Amygdala (tissue), 56 donors: ENCODE data around the gene C5orf47.

Experiments
- DNase-seq, 56 donors: peaks; one replicate each; lab custom pipeline; 2025; lab: John Stamatoyannopoulos, UW

C5orf47 gene

GRCh38 chr5:174022384-174023095 lies 33.6 kb downstream of the C5orf47 start:
- DNase-seq, result no peak

- DNase-seq, result no peak
Measured at GRCh38 chr5:174030286-174030685, 41.3 kb downstream of the C5orf47 start.

- no peak for DNase-seq
Measured at GRCh38 chr5:174044466-174045254, 55.7 kb downstream of the C5orf47 start.

- peak in 55 of 56 donors; percentile 24 to 93 (median 80) for DNase-seq
Measured at GRCh38 chr5:174045470-174046025, 56.6 kb downstream of the C5orf47 start, which contains the start of gene NSG2. NSG2 (plus strand) TSS chr5:174045706; CDS start chr5:174046756, 1,050 bp downstream.

GRCh38 chr5:174046558-174046957 lies 57.6 kb downstream of the C5orf47 start:
- no peak for DNase-seq

- DNase-seq, result peak in 5 of 56 donors; percentile 25 to 62 (median 36)
Measured at GRCh38 chr5:174047472-174048099, 58.6 kb downstream of the C5orf47 start.

GRCh38 chr5:174052636-174053035 lies 63.7 kb downstream of the C5orf47 start:
- no peak for DNase-seq

- DNase-seq, result peak in 1 of 56 donors; percentile 15
Measured at GRCh38 chr5:174053905-174054304, 64.9 kb downstream of the C5orf47 start.
